Neural crest cell (in vitro differentiated cells): ENCODE measurements around the gene HYPK. TPM values are rescaled to one million over a fixed set of nuclear protein-coding genes. Genes with fewer than 3 reads are reported as not detected.

ENCODE experiments used
- DNase-seq: peaks from one replicate; pipeline ENCODE4 v3.0.0; 2021; ENCODE audit warnings: low read depth, mixed read lengths, low spot score
- H3K27ac Mint-ChIP-seq: one replicate; pipeline ENCODE4 v1.8.0; 2021; ENCODE audit warnings: mild to moderate bottlenecking, mixed read lengths; ENCODE audit not compliant: unreplicated experiment
- H3K27me3 Mint-ChIP-seq: 2 replicates; pipeline ENCODE4 v1.8.0; 2021; ENCODE audit warnings: low read depth, mild to moderate bottlenecking, mixed read lengths
- H3K36me3 Mint-ChIP-seq: 2 replicates; pipeline ENCODE4 v1.8.0; 2021; ENCODE audit warnings: low read depth, mild to moderate bottlenecking, mixed read lengths
- H3K4me1 Mint-ChIP-seq: 2 replicates; pipeline ENCODE4 v1.8.0; 2021; ENCODE audit warnings: mixed read lengths
- H3K4me3 Mint-ChIP-seq: one replicate; pipeline ENCODE4 v1.8.0; 2021; ENCODE audit warnings: mild to moderate bottlenecking, mixed read lengths
- H3K9me3 Mint-ChIP-seq: 2 replicates; pipeline ENCODE4 v1.8.0; 2021; ENCODE audit warnings: mixed read lengths
- CTCF ChIP-seq: fragments of 200-600 bp; sonication (generic); conservative IDR thresholded peaks from 2 replicates; pipeline ENCODE4 v1.5.0; 2021; ENCODE audit warnings: antibody characterized with exemption, mild to moderate bottlenecking
- microRNA-seq: library from miRNA; unstranded; fragments of <30 nt; microRNA quantifications from one replicate; pipeline ENCODE4, GENCODE V29; 2020
- total RNA-seq: library from RNA; stranded (reverse); gene quantifications from 2 replicates; pipeline ENCODE4 v1.2.1, GENCODE V29; 2021

The HYPK gene
- total RNA-seq, 1 donor from 2014 or later = 12.0 TPM

- no peak for DNase-seq
- no peak overlapping the region for H3K27ac Mint-ChIP-seq
Measured at GRCh38 chr15:43852607-43853006, 52.2 kb downstream of the HYPK start.

More at GRCh38 chr15:43852607-43853006, 52.2 kb downstream of the HYPK start:
- H3K36me3 Mint-ChIP-seq = peaks cover 9% of the 10 kb centered on the region
- no peak for TF ChIP-seq CTCF
- H3K4me3 Mint-ChIP-seq = no peak overlapping the region
- no peaks in the 10 kb centered on the region for H3K9me3 Mint-ChIP-seq
- H3K27me3 Mint-ChIP-seq = no peaks in the 10 kb centered on the region
- no peaks in the 10 kb centered on the region for H3K4me1 Mint-ChIP-seq

Small RNA genes within 50 kb of the gene (microRNA-seq; reads per million reads assigned to microRNA genes)
- gene MIR1282 = not detected

Other genes with a start within 250 kb of the HYPK start
- gene PPIP5K1, start 210.4 kb upstream of the HYPK start, total RNA-seq = 33.1 and 37.9 TPM in 2 replicates
- gene CKMT1B, start 206.6 kb upstream of the HYPK start, total RNA-seq = 1.9 and 4.5 TPM in 2 replicates
- 0.19 and 0.30 TPM in 2 replicates for gene STRC, start 181.8 kb upstream of the HYPK start, total RNA-seq
- gene CATSPER2, start 151.8 kb upstream of the HYPK start, total RNA-seq = 2.7 and 2.8 TPM in 2 replicates
- gene CKMT1A, start 106.7 kb upstream of the HYPK start, total RNA-seq = 4.9 and 5.3 TPM in 2 replicates
- gene PDIA3, start 54.2 kb upstream of the HYPK start, total RNA-seq = 342 and 351 TPM in 2 replicates
- gene ELL3, start 23.6 kb upstream of the HYPK start, total RNA-seq = 1.3 and 2.7 TPM in 2 replicates
- gene SERF2, start 8.3 kb upstream of the HYPK start, total RNA-seq = 578 and 599 TPM in 2 replicates
- 0.23 and 0.35 TPM in 2 replicates for gene SERINC4, start 379 bp upstream of the HYPK start, total RNA-seq
- gene MFAP1, start 24.1 kb downstream of the HYPK start, total RNA-seq = 41.0 TPM in 2 replicates
- gene WDR76, start 26.4 kb downstream of the HYPK start, total RNA-seq = 40.2 and 41.3 TPM in 2 replicates